Measurements from ENCODE around the gene NCKAP5. TPM values are rescaled to one million over a fixed set of nuclear protein-coding genes. Genes with fewer than 3 reads are reported as not detected.

The NCKAP5 gene
- polyA plus RNA-seq, 3 donors = 0.16 to 0.34 (median 0.30) TPM

DNA sequence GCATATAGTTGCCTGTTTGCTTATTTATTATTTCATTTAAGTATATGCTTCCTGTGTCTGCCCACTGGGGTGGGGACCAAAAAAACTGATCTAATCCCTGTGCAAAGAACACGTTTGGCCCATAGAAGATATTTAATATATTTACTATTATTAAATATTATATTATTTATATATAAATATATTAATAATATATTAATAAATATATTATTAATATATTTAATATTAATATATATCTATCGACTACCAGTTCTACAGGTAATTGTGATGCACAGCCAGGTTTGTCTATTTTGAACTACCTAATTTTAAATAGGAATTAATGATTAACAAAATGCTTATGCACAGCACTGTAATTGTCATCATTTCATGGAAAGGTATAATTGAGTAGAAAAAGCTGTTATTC is 609.4 kb downstream of the NCKAP5 start:
- no peak overlapping the region for H3K27ac ChIP-seq (ENCODE audit: low read depth, low read length)
- 82% methylated on average over 2 of the region's 2 CpGs for WGBS, 3 donors

DNA sequence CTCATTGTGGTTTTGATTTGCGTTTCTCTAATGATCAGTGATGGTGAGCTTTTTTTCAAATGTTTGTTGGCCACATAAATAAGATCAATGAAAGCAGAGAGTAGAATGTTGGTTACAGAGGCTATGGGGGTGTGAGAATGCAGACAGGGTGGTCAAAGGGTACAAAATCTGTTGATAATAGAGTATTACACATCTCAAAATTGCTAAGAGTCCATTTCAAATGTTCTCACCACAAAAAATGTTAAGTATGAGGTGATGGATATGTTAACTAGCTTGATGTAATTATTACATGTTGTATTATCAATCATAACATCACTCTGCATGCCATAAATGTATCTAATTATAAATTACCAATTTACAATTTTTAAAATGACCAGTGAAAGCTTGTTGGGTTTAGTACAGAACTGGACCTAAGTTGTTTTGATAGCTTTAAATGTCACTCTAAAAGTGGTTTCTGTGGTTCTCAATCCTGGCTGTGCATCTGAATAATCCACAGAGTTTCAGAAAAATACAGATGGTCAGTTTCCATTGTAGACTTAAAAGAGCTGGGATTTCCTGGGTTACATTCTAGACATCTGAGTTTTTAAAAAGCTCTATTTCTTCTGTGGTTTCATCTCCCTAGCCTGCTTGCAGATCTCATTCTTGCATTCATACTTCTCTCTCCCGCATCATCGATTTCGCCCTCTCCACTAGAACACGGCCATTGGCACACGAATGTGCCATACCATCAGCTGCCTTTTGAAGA is 612.2 kb downstream of the NCKAP5 start:
- no peak overlapping the region for H3K27ac ChIP-seq (ENCODE audit: low read depth, low read length)
- 86 to 92% (median 89%) methylated on average over 6 of the region's 6 CpGs for WGBS, 3 donors

DNA sequence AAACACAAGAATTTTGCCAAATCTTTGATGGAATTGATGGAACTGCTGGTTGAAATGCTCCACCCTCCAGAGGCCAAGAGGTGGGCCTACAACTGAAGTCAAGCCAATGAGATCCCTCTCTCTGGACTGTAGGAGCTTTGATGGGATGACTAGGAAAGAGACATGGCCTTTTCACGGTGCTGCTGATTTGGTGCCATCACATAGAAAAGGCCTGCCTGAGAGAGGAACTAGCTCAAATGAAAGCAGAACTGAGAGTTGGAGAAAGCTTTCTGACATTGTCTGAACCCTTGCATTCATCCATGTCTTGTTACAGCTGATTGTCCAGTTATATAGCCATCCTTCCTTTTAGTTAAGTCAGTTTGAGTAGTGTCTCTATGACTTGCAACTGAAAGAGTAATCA is 614.5 kb downstream of the NCKAP5 start:
- WGBS, 3 donors = 89 to 95% (median 94%) methylated on average over 1 of the region's 1 CpG
- no peak overlapping the region for H3K27ac ChIP-seq (ENCODE audit: low read depth, low read length)

DNA sequence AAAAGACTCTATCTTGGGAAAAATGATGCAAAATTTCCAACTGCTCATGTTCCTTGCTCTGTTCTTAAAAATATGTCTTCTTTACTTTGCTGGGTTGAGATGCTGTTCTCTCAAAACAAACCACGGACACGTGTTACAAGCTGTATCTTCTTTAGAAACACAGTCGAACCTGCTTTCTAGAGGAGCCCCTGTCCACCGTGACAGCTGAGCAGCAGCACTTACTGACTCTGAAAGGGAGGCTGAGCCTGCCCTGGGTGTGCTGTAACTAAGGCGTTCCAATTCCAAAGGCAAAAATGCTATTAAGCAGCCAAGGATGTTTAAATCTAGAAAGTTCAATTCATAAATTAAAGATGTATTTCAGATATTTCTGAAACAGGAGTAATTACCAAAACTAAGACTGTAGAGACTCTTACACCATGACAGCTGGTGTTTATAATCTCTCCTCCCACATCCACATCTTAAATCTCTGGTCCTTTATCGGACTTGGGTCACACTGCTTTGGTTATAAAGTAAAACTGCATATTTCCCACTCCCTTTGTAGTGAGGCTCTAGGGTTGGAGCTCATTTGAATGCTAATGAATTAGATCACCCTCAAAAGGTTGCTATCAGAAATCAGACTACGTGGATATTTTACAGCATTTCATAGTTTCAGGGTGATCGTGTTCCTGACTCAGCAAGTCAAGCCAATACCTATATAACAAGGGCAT is 617.1 kb downstream of the NCKAP5 start:
- 54 to 66% (median 58%) methylated on average over 8 of the region's 8 CpGs for WGBS, 3 donors
- H3K27ac ChIP-seq (ENCODE audit: low read depth, low read length) = no peak overlapping the region

DNA sequence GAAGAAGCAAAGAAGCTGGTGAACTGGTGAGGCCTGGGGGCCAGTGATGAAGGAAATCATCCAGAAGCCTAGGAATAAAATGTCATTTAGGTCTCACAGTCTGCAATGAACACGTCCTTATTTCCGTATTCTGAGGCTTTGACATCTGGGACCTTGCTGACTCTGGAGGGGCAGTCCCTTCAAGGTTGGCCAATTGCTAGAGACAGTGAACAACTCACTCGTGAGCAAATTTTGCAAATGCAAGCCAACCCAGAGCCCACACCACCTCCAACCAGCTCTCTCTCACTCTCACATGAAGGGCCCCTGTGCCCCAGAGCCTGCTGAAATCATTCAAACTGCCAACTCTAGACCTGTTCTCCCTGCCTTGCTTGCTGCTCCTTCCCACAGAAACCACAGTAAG is 619.2 kb downstream of the NCKAP5 start:
- WGBS, 3 donors = 76 to 88% (median 80%) methylated on average over 3 of the region's 3 CpGs
- no peak overlapping the region for H3K27ac ChIP-seq (ENCODE audit: low read depth, low read length)

DNA sequence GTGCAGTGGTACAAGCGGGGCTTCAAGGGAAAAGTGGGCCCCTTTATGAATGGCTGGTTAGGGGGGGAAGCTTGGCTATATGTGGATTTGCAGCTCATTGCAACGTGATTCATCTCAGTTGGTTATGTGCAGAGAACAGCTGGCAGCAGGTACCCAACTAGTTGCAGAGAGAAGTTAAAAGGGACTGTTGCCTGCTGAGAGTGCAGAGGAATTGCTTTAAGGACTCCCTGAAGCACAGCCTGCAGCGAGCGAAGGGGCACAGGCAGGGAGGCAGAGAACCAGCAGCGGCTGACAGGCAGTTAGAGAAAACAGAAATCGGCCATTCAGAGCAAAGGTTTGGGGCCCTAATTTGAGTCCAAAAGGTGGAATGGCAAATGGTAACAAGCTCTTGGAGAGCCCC is 620.1 kb downstream of the NCKAP5 start:
- 85 to 89% (median 88%) methylated on average over 6 of the region's 6 CpGs for WGBS, 3 donors
- no peak overlapping the region for H3K27ac ChIP-seq (ENCODE audit: low read depth, low read length)

DNA sequence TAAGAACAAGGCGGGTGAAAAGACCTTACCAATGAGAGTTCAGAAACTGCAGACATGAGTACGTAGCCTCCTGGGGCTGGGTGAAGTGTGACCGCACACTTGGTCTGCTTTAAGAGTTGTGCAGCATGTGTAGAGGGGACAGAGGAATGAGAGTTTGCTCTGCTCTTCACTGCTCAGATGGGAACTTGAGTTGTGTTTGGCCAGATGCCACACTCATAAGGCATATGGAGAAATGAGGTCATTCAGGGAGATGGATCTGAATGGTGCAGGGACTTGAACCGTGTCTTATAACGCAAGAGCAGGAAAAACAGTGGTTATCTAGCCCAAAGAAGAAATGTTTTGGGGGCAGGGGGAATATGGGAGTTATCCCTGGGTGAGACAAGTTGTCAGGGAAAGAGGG is 624.4 kb downstream of the NCKAP5 start:
- H3K27ac ChIP-seq (ENCODE audit: low read depth, low read length) = no peak overlapping the region
- WGBS, 3 donors = 77 to 91% (median 85%) methylated on average over 5 of the region's 5 CpGs

DNA sequence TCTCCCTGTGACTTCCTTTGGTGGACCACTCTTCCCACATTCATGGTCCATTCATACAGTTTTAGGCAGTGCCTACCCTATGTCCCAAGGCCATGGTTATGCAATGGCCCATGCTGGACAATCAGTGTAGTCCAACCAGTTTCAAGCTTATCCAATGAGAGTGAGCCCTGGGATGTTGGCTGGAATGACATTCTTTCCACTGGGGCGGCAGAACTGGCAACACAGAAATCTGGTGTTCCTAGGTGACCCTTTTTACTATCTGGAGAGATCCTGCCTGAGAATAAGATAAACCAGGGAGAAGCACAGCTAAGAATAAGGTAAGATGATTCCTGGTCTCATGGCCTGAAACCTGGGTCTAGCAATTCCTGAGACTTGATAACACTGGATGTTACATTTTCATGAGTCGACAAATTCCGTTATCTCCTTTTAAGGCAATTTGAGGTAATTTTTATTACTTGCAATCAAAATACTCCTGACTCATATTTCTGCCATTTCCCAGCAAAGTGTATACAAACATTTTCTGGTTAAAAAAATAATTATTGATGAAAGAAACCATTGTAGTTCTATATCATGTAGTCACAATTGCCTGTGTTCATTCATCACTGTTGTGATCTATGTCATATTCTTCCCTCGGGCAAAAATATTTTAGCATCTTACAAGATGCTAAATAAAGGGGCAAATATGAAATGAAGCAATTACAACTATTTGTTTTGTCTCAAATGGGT is 626.8 kb downstream of the NCKAP5 start:
- H3K27ac ChIP-seq (ENCODE audit: low read depth, low read length) = no peak overlapping the region
- 89 to 98% (median 93%) methylated on average over 4 of the region's 4 CpGs for WGBS, 3 donors

DNA sequence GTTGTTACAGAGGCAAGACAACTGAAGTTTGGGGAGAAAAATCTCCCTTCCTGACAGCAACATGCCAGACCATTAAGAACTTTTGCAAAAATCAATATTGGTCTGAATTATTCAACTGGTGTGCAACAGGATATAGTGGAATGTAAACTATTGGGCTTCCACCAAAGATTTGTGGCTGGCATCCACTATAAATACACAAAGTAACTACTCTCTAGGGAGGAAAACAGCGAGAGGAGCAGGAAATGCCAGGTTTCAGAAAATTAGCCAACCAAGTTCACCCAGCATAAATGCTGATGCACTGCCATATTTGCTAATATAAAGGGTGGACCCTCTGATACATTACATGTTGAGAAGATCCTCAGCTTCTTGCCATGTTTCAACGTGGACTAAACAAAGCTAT is 630.6 kb downstream of the NCKAP5 start:
- 28 to 49% (median 36%) methylated on average over 2 of the region's 2 CpGs for WGBS, 3 donors
- no peak overlapping the region for H3K27ac ChIP-seq (ENCODE audit: low read depth, low read length)

DNA sequence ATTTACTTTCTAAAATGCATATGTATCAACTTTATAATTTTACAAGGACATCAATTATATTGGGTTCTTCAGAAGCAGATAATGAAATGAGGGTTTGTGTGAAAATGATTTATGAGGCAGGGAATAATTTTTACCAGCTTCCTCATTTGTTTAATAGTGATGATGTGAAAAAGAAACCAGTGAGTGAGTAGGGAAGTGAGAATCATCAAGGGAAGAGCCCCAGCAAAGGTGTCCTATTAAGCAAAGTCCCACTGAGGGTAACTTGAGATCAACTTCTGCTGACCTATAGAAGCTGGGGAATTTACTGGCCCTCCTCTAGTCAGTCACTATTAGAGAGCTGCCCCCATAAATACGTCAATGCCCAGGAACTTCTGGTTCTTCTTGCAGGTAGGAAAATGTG is 631.5 kb downstream of the NCKAP5 start:
- WGBS, 3 donors = 62 to 86% (median 79%) methylated on average over 1 of the region's 1 CpG
- no peak overlapping the region for H3K27ac ChIP-seq (ENCODE audit: low read depth, low read length)

DNA sequence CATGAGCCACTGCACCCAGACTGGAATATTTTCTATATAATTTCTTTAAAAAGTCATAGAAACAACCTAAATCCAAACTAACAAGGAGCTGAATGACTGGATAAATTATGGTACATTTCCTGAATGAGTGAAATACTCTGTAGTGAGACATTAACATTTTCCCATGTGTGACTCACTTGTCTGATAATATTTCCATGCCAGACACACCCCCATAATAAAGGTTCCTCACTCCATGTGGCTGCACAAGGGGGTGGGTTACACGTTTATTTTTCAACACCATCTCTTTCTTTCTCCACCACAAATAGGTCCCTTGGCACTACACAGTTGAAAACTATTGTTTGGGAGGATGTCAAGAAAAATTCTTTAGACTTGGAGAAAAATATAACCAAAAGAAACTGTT is 632.0 kb downstream of the NCKAP5 start:
- no peak overlapping the region for H3K27ac ChIP-seq (ENCODE audit: low read depth, low read length)
- 20 to 50% (median 27%) methylated on average over 1 of the region's 1 CpG for WGBS, 3 donors

DNA sequence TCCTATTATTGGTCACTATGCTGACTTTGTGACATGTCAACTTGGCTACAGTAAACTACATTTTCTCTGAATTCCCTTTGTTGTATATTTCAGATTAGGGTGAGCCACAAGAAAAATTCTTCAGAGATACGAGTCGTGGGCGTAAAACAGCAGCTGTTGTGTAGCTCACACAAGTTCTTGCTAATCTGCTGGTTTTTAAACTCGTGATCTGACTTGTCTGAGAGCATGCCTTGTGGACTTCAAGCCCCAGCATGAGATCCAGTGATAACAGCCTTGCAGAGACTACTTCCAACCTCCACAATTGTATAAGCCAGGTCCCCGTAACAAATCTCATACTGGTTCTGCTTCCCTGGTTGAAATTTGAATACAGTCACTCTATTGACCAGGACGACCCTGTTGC is 638.5 kb downstream of the NCKAP5 start:
- WGBS, 3 donors = 79 to 81% (median 81%) methylated on average over 6 of the region's 6 CpGs
- no peak overlapping the region for H3K27ac ChIP-seq (ENCODE audit: low read depth, low read length)

DNA sequence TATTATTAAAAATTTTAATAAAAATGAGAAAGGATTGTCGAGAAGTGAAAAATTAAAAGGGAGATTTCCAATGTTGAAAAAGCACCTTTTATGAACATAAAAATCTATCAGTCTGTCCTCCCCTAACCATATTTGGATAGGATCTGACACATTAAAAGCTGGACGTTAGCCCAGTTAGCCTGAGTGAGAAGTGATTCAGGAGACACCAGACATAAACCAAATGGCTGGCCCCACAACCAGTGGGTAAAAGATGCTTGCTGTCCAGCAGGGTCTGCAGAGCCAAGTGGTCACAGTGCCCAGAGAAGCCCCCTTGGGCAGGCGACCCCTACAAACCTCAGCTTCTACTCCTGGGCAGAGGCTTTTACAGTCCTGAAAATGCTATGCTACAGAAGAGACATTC is 644.5 kb downstream of the NCKAP5 start:
- H3K27ac ChIP-seq (ENCODE audit: low read depth, low read length) = no peak overlapping the region
- WGBS, 3 donors = 46 to 68% (median 58%) methylated on average over 3 of the region's 3 CpGs

DNA sequence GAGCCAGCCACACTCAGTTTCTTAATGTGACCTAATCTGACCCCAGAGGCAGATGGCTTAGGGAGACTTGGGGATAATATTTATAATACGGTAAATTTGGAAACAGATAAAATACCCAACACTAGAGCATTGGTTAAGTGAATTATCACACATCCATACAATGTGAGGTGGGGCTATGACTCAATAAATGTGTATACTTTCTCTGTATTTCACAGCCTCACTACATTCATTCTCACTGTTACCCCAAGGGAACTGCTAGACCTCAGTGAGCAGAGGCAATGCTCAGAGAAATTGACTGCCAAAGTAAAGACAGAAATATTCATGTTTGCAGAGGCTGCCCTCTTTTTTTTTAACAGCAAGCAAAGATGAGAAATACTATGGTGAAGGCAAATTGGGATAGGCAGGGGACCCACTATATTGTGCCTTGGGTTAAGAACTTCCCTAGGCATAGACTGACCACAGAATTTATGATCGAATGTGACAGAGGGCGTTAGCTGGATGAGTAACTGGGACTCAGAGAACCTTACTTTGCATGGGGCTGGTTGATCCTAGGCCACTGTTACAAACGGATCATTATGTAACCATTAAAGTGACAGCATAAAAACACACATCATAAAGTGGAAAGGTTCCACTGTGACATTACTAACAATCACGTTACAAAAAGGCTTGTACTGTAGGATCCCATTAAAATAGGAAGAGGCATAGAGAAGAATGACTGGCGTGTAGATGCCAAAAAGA is 652.3 kb downstream of the NCKAP5 start:
- no peak overlapping the region for H3K27ac ChIP-seq (ENCODE audit: low read depth, low read length)
- 61 to 80% (median 73%) methylated on average over 6 of the region's 6 CpGs for WGBS, 3 donors

DNA sequence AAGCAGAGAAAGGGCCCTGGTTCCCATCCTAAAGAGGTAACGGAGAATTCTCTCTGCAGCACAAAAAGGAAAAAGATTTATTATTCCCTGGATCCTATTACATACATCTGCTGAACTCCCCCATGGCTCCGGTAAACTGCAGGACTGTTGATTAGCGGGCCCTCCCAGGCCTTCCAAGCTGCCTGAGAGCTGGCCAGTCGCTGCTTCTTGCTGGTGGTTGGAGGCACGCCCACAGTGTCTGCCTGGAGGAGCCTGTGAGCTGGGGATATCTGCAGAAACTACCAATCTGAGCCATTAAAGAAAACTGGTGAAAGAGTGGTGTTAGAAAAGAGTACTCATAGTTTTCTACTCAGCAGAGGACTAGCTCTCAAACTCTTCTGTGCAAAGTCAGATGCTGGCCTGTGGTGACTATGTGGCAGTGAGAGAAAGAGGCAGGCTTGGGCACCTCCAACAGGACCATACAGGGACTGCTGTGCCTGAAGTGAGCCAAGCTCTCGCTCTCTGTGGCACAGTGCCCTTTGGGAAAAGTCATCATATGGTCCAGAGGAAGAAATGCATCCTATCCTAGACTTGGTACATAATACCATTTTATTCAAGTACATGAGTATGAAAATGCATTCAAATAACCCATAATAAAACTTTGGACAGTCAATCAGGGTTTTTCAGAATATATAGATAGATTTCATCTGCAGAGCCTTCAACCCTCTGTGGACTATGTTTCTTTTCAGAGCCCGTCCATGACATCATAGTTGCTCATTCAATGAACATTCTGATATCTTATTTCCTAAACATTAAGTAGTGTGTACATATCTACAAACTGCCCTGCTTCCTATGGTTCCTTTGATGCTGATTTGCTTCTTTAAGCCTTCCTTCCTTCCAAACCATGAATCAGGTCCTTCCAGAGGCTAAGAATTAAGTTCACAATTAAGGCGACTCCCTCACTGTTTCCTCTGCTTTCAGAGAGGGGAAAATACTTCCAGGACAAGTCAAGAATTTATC is 656.2 kb downstream of the NCKAP5 start:
- WGBS, 3 donors = 47 to 65% (median 57%) methylated on average over 8 of the region's 8 CpGs
- H3K27ac ChIP-seq (ENCODE audit: low read depth, low read length) = no peak overlapping the region

DNA sequence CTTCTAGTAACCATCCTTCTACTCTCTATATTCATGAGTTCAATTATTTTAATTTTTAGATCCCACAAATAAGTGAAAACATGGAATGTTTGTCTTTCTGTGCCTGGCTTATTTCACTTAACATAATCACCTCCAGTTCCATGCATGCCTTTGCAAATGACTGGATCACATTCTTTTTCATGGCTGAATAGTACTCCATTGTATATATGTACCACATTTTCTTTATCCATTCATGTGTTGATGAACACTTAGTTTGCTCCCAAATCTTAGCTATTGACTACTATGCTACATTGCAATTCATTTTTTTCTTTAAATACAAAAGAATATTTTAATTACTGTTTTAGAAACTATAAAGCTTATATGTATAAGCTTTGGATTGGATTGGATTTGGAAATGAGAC is 657.8 kb downstream of the NCKAP5 start:
- no peak overlapping the region for H3K27ac ChIP-seq (ENCODE audit: low read depth, low read length)

DNA sequence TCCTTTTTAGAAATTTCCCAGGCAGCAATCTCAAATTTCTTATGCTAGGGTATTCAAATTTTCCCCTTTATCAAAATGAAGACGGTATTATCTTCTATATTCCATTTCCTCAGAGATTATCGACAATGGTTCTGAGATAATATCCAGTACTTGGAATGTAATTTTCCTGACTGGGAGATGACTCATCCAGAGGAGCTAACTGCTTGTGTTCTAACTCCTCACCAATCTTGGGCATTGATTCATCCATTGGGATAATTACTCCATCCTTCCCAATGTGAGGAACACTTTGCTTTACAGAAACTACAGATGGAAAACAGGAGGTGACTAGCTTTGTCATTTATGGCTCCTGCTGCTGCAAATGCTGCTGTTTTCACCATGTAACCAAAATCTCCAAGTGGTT is 658.8 kb downstream of the NCKAP5 start:
- 77 to 86% (median 78%) methylated on average over 2 of the region's 2 CpGs for WGBS, 3 donors
- no peak overlapping the region for H3K27ac ChIP-seq (ENCODE audit: low read depth, low read length)

All from adipose tissue (tissue), 3 donors.